ENCODE measurements around the gene CCDC88C. TPM values are rescaled to one million over a fixed set of nuclear protein-coding genes. Genes with fewer than 3 reads are reported as not detected.

CCDC88C gene
- total RNA-seq, 4 donors from 2014 or later = 1.1 to 2.7 (median 2.1) TPM

GRCh38 chr14:91271639-91272038, 146.0 kb downstream of the CCDC88C start:
- Histone ChIP-seq H3K4me1 (no peaks in the 10 kb centered on the region), H3K27ac (no peak overlapping the region), H3K9me3 (no peaks in the 10 kb centered on the region), H3K36me3 (no peaks in the 10 kb centered on the region), H3K27me3 (peaks cover 0 to 6% (median 2%) of the 10 kb centered on the region in 3 donors), H3K4me3 (no peak overlapping the region)
- no peak for TF ChIP-seq CTCF (IDR thresholded peaks at IDR 0.05 in 4 of 5, conservative IDR thresholded peaks at IDR 0.05 in 1 of 5)
- TF ChIP-seq POLR2A (IDR thresholded peaks at IDR 0.05) = no peak
- no peak for DNase-seq
- intact Hi-C loops (cut with DNase I; ENCODE audit: low total_unique reads) (no loop called here), in situ Hi-C loops (cut with MboI; ENCODE audit: low sequenced_read_pairs in 4 of 4) (no loop called here)
- no peak for ATAC-seq

GRCh38 chr14:91270619-91271018, 147.0 kb downstream of the CCDC88C start:
- DNase-seq (no peak), ATAC-seq (no peak)
- no peaks in the 10 kb centered on the region for H3K36me3 ChIP-seq
- no peaks in the 10 kb centered on the region for H3K9me3 ChIP-seq
- intact Hi-C loops (cut with DNase I; ENCODE audit: low total_unique reads) (no loop called here), in situ Hi-C loops (cut with MboI; ENCODE audit: low sequenced_read_pairs in 4 of 4) (no loop called here)
- no peak overlapping the region for H3K27ac ChIP-seq
- H3K4me1 ChIP-seq = no peaks in the 10 kb centered on the region
- peaks cover 0 to 6% (median 3%) of the 10 kb centered on the region in 3 donors for H3K27me3 ChIP-seq
- no peak overlapping the region for H3K4me3 ChIP-seq
- TF ChIP-seq CTCF (IDR thresholded peaks at IDR 0.05 in 4 of 5, conservative IDR thresholded peaks at IDR 0.05 in 1 of 5) (no peak), POLR2A (IDR thresholded peaks at IDR 0.05) (no peak)

GRCh38 chr14:91270188-91270587, 147.4 kb downstream of the CCDC88C start:
- intact Hi-C loops (cut with DNase I; ENCODE audit: low total_unique reads) = no loop called here
- no peaks in the 10 kb centered on the region for H3K4me1 ChIP-seq
- ATAC-seq (no peak), DNase-seq (no peak)
- H3K27me3 ChIP-seq = peaks cover 2 to 6% (median 5%) of the 10 kb centered on the region in 3 donors
- in situ Hi-C loops (cut with MboI; ENCODE audit: low sequenced_read_pairs in 4 of 4) = no loop called here
- H3K36me3 ChIP-seq = no peaks in the 10 kb centered on the region
- H3K9me3 ChIP-seq = no peaks in the 10 kb centered on the region
- H3K27ac ChIP-seq = no peak overlapping the region
- H3K4me3 ChIP-seq = no peak overlapping the region
- TF ChIP-seq CTCF (IDR thresholded peaks at IDR 0.05 in 4 of 5, conservative IDR thresholded peaks at IDR 0.05 in 1 of 5) = no peak
- no peak for TF ChIP-seq POLR2A (IDR thresholded peaks at IDR 0.05)

GRCh38 chr14:91269076-91269991, 148.3 kb downstream of the CCDC88C start:
- Histone ChIP-seq H3K4me3 (peak overlapping the region in 1 of 4 donors; percentile 17), H3K27ac (no peak overlapping the region), H3K36me3 (no peaks in the 10 kb centered on the region), H3K4me1 (no peaks in the 10 kb centered on the region), H3K9me3 (no peaks in the 10 kb centered on the region), H3K27me3 (peaks cover 5 to 9% (median 6%) of the 10 kb centered on the region in 3 donors)
- no peak for ATAC-seq
- peak in 1 of 2 donors; percentile 34 for DNase-seq
- intact Hi-C loops (cut with DNase I; ENCODE audit: low total_unique reads) (no loop called here), in situ Hi-C loops (cut with MboI; ENCODE audit: low sequenced_read_pairs in 4 of 4) (no loop called here)
- TF ChIP-seq POLR2A (IDR thresholded peaks at IDR 0.05) (no peak), CTCF (IDR thresholded peaks at IDR 0.05 in 4 of 5, conservative IDR thresholded peaks at IDR 0.05 in 1 of 5) (no peak)
